SK-N-SH (cell line): Measurements from ENCODE around the gene ZNF780A. TPM values are rescaled to one million over a fixed set of nuclear protein-coding genes. Genes with fewer than 3 reads are reported as not detected.

Source experiments
- CTCF ChIA-PET: fragments of 300-600, 350-600 bp; formaldehyde crosslinking; extraction: SDS; loops from one replicate; lab custom pipeline; 2021; lab: Yijun Ruan, JAX
- POLR2A ChIA-PET: fragments of 350-600 bp; sonication (Branson Sonifier 250); formaldehyde crosslinking; extraction: SDS; loops from one replicate; lab custom pipeline; 2020; ENCODE audit warnings: antibody characterized with exemption, inconsistent platforms; lab: Yijun Ruan, JAX
- DNase-seq: peaks from one replicate; pipeline ENCODE4 v3.0.0; 2012
- H2AFZ ChIP-seq: fragments of 200-600 bp; sonication (generic); 2 replicates; pipeline ENCODE4 v1.8.1; 2016; ENCODE audit warnings: antibody characterized with exemption, mild to moderate bottlenecking, low read depth
- H3F3A ChIP-seq: fragments of 200-600 bp; sonication (generic); replicated peaks from 2 replicates; pipeline ENCODE3; 2016; ENCODE audit warnings: antibody characterized with exemption, mild to moderate bottlenecking; ENCODE audit not compliant: insufficient read depth
- H3K27ac ChIP-seq, 2 experiments: fragments of 200-500 bp in 1 of 2; fragments of 200-600 bp in 1 of 2; sonication (Bioruptor generic) in 1 of 2; sonication (generic), shearing (Covaris generic) in 1 of 2; 2 replicates each; pipeline versions ENCODE4 v1.5.1 to v1.6.1; 2014 to 2016; ENCODE audit warnings: low read depth in 2 of 2, inconsistent platforms in 1 of 2, low read length in 1 of 2, mild to moderate bottlenecking in 1 of 2, mixed read lengths in 1 of 2
- H3K27me3 ChIP-seq: fragments of 200-600 bp; sonication (generic), shearing (Covaris generic); 2 replicates; pipeline ENCODE4 v1.6.1; 2016; ENCODE audit warnings: mixed run types; ENCODE audit not compliant: insufficient read depth
- H3K36me3 ChIP-seq, 2 experiments: fragments of 200-500 bp in 1 of 2; fragments of 200-600 bp in 1 of 2; sonication (Bioruptor generic) in 1 of 2; sonication (generic) in 1 of 2; replicated peaks in 1 of 2; 2 replicates each; pipeline versions ENCODE3 to v1.5.1; 2014 to 2016; ENCODE audit warnings: low read length in 1 of 2, mild to moderate bottlenecking in 1 of 2; ENCODE audit not compliant: insufficient read depth in 2 of 2, control insufficient read depth in 1 of 2
- H3K4me1 ChIP-seq, 2 experiments: fragments of 200-500 bp in 1 of 2; fragments of 200-600 bp in 1 of 2; sonication (Bioruptor generic) in 1 of 2; sonication (generic), shearing (Covaris generic) in 1 of 2; 2 replicates each; pipeline versions ENCODE4 v1.5.1 to v1.6.1; 2014 to 2016; ENCODE audit warnings: low read depth in 1 of 2, low read length in 1 of 2, mixed run types in 1 of 2; ENCODE audit not compliant: insufficient read depth in 2 of 2, control insufficient read depth in 1 of 2
- H3K4me2 ChIP-seq: fragments of 200-600 bp; sonication (generic), shearing (Covaris generic); 2 replicates; pipeline ENCODE4 v1.6.1; 2017; ENCODE audit warnings: mixed run types
- H3K4me3 ChIP-seq, 2 experiments: fragments of 200-500 bp in 1 of 2; fragments of 200-600 bp in 1 of 2; sonication (Bioruptor generic) in 1 of 2; sonication (generic), shearing (Covaris generic) in 1 of 2; 2 replicates each; pipeline versions ENCODE4 v1.5.1 to v1.8.1; 2014 to 2016; ENCODE audit warnings: low read depth in 2 of 2, inconsistent platforms in 1 of 2, low read length in 1 of 2, mild to moderate bottlenecking in 1 of 2, mixed read lengths in 1 of 2, moderate library complexity in 1 of 2
- H3K79me2 ChIP-seq: fragments of 200-600 bp; sonication (generic); 2 replicates; pipeline ENCODE4 v1.8.1; 2017; ENCODE audit warnings: mild to moderate bottlenecking; ENCODE audit not compliant: insufficient read depth
- H3K9ac ChIP-seq: fragments of 200-600 bp; sonication (generic); 2 replicates; pipeline ENCODE4 v1.6.1; 2017; ENCODE audit warnings: mixed run types
- H3K9me2 ChIP-seq: fragments of 200-600 bp; sonication (generic); 2 replicates; pipeline ENCODE4 v1.6.1; 2017; ENCODE audit warnings: mixed run types
- H3K9me3 ChIP-seq: fragments of 200-600 bp; sonication (generic); 2 replicates; pipeline ENCODE4 v1.6.1; 2017; ENCODE audit warnings: mixed run types, mild to moderate bottlenecking, moderate library complexity
- H4K20me1 ChIP-seq: fragments of 200-600 bp; sonication (generic); 2 replicates; pipeline ENCODE4 v1.6.1; 2017; ENCODE audit warnings: mild to moderate bottlenecking, mixed run types; ENCODE audit not compliant: insufficient read depth
- CHD2 ChIP-seq: fragments of 150-350 bp; IDR thresholded peaks from 2 replicates; pipeline ENCODE4 v1.6.1; 2018; ENCODE audit warnings: low read length; ENCODE audit not compliant: partially characterized antibody
- ELF1 ChIP-seq: IDR thresholded peaks from 2 replicates; pipeline ENCODE4 v1.4.0; 2012
- EZH2phosphoT487 ChIP-seq: fragments of 200-600 bp; sonication (generic); IDR thresholded peaks from 2 replicates; pipeline ENCODE4 v1.6.1; 2017; ENCODE audit warnings: low read depth, mixed run types, mild to moderate bottlenecking, antibody characterized with exemption, moderate library complexity, borderline replicate concordance
- GABPA ChIP-seq: IDR thresholded peaks from 2 replicates; pipeline ENCODE4 v1.4.0; 2012; ENCODE audit warnings: low read depth, mild to moderate bottlenecking
- GATA2 ChIP-seq: sonication (generic); formaldehyde crosslinking; IDR thresholded peaks from 2 replicates; pipeline ENCODE4 v1.5.0; 2020; ENCODE audit warnings: mild to moderate bottlenecking, missing genetic modification reagents
- MEF2A ChIP-seq: IDR thresholded peaks from 2 replicates; pipeline ENCODE4 v1.4.0; 2012; ENCODE audit warnings: low read depth, borderline replicate concordance
- NFIC ChIP-seq: IDR thresholded peaks from 2 replicates; pipeline ENCODE4 v1.4.0; 2012; ENCODE audit warnings: borderline replicate concordance
- NRF1 ChIP-seq: IDR thresholded peaks from 2 replicates; pipeline ENCODE4 v1.6.1; 2012; ENCODE audit warnings: low read depth, mild to moderate bottlenecking, low read length
- POLR2AphosphoS5 ChIP-seq: IDR thresholded peaks from 2 replicates; pipeline ENCODE4 v1.6.1; 2012; ENCODE audit warnings: low read depth, low read length
- RCOR1 ChIP-seq: fragments of 150-350 bp; IDR thresholded peaks from 2 replicates; pipeline ENCODE4 v1.6.1; 2017; ENCODE audit warnings: antibody characterized with exemption, low read length
- WGBS: methylation state at CpG from one replicate; pipeline ENCODE4 v1.1.6; 2017; ENCODE audit warnings: low lambda C conversion rate; 5-methylcytosine and 5-hydroxymethylcytosine counted together
- polyA plus RNA-seq, 3 experiments: library from polyadenylated mRNA; depleted of rRNA; stranded (reverse); fragments of >200 nt; gene quantifications; 2 replicates each; pipeline ENCODE4 v1.2.3, GENCODE V29; 2012
- TF ChIP-seq, protein P1 (sequence below): fragments of 200-600 bp; sonication (generic); IDR thresholded peaks from 2 replicates; pipeline ENCODE4 v1.6.1; 2017; ENCODE audit warnings: antibody characterized with exemption, mild to moderate bottlenecking, moderate library complexity

The ZNF780A gene
- polyA plus RNA-seq, 1 of the 3 experiments (the other 2 are of a cell fraction): 7.1 TPM

DNA sequence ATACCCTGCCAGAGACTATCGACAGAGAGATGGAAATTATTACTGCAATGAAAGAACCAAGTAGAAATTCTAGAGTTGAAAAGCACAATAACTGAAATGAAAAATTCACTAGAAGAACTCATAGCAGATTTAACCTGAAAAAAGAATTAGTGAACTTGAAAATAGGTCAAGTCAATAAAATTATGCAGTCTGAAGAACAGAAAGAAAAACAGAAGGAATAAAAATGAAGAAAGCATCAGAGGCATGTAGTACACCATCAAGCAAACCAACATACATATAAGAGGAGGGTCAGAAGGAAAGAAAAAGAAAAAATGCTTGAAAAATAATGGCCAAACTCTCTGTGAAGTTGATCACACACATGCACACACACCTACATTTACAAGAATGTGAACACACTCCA lies 31.1 kb downstream of the ZNF780A start:
- no peak overlapping the region for H3K9ac ChIP-seq
- H2AFZ ChIP-seq: no peak overlapping the region
- no peak for DNase-seq
- TF ChIP-seq CHD2: no peak
- no peak for TF ChIP-seq NRF1
- no peak for TF ChIP-seq MEF2A
- no peak for TF ChIP-seq EZH2phosphoT487
- TF ChIP-seq, protein P1, sequence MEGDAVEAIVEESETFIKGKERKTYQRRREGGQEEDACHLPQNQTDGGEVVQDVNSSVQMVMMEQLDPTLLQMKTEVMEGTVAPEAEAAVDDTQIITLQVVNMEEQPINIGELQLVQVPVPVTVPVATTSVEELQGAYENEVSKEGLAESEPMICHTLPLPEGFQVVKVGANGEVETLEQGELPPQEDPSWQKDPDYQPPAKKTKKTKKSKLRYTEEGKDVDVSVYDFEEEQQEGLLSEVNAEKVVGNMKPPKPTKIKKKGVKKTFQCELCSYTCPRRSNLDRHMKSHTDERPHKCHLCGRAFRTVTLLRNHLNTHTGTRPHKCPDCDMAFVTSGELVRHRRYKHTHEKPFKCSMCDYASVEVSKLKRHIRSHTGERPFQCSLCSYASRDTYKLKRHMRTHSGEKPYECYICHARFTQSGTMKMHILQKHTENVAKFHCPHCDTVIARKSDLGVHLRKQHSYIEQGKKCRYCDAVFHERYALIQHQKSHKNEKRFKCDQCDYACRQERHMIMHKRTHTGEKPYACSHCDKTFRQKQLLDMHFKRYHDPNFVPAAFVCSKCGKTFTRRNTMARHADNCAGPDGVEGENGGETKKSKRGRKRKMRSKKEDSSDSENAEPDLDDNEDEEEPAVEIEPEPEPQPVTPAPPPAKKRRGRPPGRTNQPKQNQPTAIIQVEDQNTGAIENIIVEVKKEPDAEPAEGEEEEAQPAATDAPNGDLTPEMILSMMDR: no peak
- no peak for TF ChIP-seq RCOR1
- no peak for TF ChIP-seq GATA2 (CRISPR knock-in tag)
- TF ChIP-seq GABPA: no peak
- TF ChIP-seq ELF1: no peak
- TF ChIP-seq NFIC: no peak
- peaks cover 18% of the 10 kb centered on the region for H3K79me2 ChIP-seq
- WGBS: 71% methylated on average over 1 of the region's 1 CpG
- H3K36me3 ChIP-seq: peaks cover 0 to 4% of the 10 kb centered on the region in 2 experiments
- H3K4me2 ChIP-seq: no peak overlapping the region
- ChIA-PET POLR2A (no interaction called here), CTCF (no interaction called here)
- H4K20me1 ChIP-seq: no peaks in the 10 kb centered on the region
- no peaks in the 10 kb centered on the region for H3K27me3 ChIP-seq
- no peaks in the 10 kb centered on the region for H3F3A ChIP-seq
- no peaks in the 10 kb centered on the region for H3K9me2 ChIP-seq
- no peak overlapping the region for H3K4me3 ChIP-seq
- H3K9me3 ChIP-seq: peaks cover 14% of the 10 kb centered on the region
- H3K27ac ChIP-seq: no peak overlapping the region
- H3K4me1 ChIP-seq: peaks cover 0 to 5% of the 10 kb centered on the region in 2 experiments; a peak in 2 of 4 replicates

- Histone ChIP-seq H3K4me1 (peaks cover 0 to 6% of the 10 kb centered on the region in 2 experiments; a peak in 2 of 4 replicates), H3K27ac (no peak overlapping the region), H3K4me2 (peak overlapping the region; percentile 88), H3K9me3 (peaks cover 9% of the 10 kb centered on the region), H3K9ac (no peak overlapping the region), H3K9me2 (no peaks in the 10 kb centered on the region), H4K20me1 (no peaks in the 10 kb centered on the region), H3F3A (no peaks in the 10 kb centered on the region), H3K79me2 (peaks cover 42% of the 10 kb centered on the region), H3K4me3 (peak overlapping the region; percentile 80 to 99; a peak in 2 of 4 replicates), H2AFZ (peak overlapping the region; percentile 100), H3K27me3 (no peaks in the 10 kb centered on the region), H3K36me3 (peaks cover 0 to 18% of the 10 kb centered on the region in 2 experiments)
- no peak for DNase-seq
- ChIA-PET CTCF (interaction anchor here (1.4 kb wide), 1 partner anchor 23 kb away, joined by 4 read pairs; no protein-coding TSS in a partner anchor), POLR2A (no interaction called here)
- 87% methylated on average over 1 of the region's 1 CpG for WGBS
- TF ChIP-seq EZH2phosphoT487: no peak
- TF ChIP-seq POLR2AphosphoS5: no peak
Observed at GRCh38 chr19:40057166-40057565, 33.6 kb downstream of the ZNF780A start.
